HEK293T (cell line): Measurements from ENCODE around the gene SSH2.

Experiments
- CTCF ChIA-PET: fragments of 350-600 bp; formaldehyde crosslinking; extraction: SDS; loops from one replicate; lab custom pipeline; 2021; ENCODE audit warnings: antibody characterized with exemption, inconsistent platforms; lab: Yijun Ruan, JAX
- POLR2A ChIA-PET: fragments of 350-600 bp; formaldehyde crosslinking; extraction: SDS; loops from one replicate; lab custom pipeline; 2020; ENCODE audit warnings: antibody characterized with exemption, inconsistent platforms; lab: Yijun Ruan, JAX
- DNase-seq: peaks from one replicate; pipeline ENCODE4 v3.0.0; 2012; ENCODE audit warnings: mixed read lengths; ENCODE audit errors: extremely low spot score
- ARNT ChIP-seq: fragments of 450-650 bp; IDR thresholded peaks from 2 replicates; pipeline ENCODE4 v1.6.1; 2017; ENCODE audit warnings: mild to moderate bottlenecking
- BHLHE40 ChIP-seq: fragments of 450-650 bp; IDR thresholded peaks from 2 replicates; pipeline ENCODE4 v1.6.1; 2016; ENCODE audit warnings: mild to moderate bottlenecking, moderate library complexity, borderline replicate concordance
- CTBP1 ChIP-seq: fragments of 450-650 bp; IDR thresholded peaks from 2 replicates; pipeline ENCODE4 v1.6.1; 2016; ENCODE audit warnings: borderline replicate concordance
- ELF4 ChIP-seq: fragments of 450-650 bp; IDR thresholded peaks from 2 replicates; pipeline ENCODE4 v1.6.1; 2017; ENCODE audit warnings: antibody characterized with exemption
- FOXA1 ChIP-seq: fragments of 450-650 bp; IDR thresholded peaks from 2 replicates; pipeline ENCODE4 v1.6.1; 2016; ENCODE audit warnings: mild to moderate bottlenecking
- FOXK2 ChIP-seq: fragments of 450-650 bp; IDR thresholded peaks from 2 replicates; pipeline ENCODE4 v1.6.1; 2016; ENCODE audit warnings: mild to moderate bottlenecking
- FOXM1 ChIP-seq: fragments of 450-650 bp; IDR thresholded peaks from 2 replicates; pipeline ENCODE4 v1.6.1; 2017; ENCODE audit warnings: mild to moderate bottlenecking, borderline replicate concordance
- HDGF ChIP-seq: fragments of 450-650 bp; IDR thresholded peaks from 2 replicates; pipeline ENCODE4 v1.6.1; 2017; ENCODE audit warnings: antibody characterized with exemption, borderline replicate concordance
- L3MBTL2 ChIP-seq: fragments of 450-650 bp; conservative IDR thresholded peaks from 2 replicates; pipeline ENCODE4 v1.6.1; 2016; ENCODE audit warnings: mild to moderate bottlenecking
- LEF1 ChIP-seq: fragments of 450-650 bp; IDR thresholded peaks from 2 replicates; pipeline ENCODE4 v1.6.1; 2017; ENCODE audit warnings: mild to moderate bottlenecking, borderline replicate concordance
- NFRKB ChIP-seq: fragments of 450-650 bp; IDR thresholded peaks from 2 replicates; pipeline ENCODE4 v1.6.1; 2016; ENCODE audit warnings: mild to moderate bottlenecking, moderate library complexity
- SP1 ChIP-seq: fragments of 450-650 bp; IDR thresholded peaks from 2 replicates; pipeline ENCODE4 v1.6.1; 2017
- SUZ12 ChIP-seq: fragments of 450-650 bp; IDR thresholded peaks from 2 replicates; pipeline ENCODE4 v1.6.1; 2016; ENCODE audit warnings: mild to moderate bottlenecking
- TARDBP ChIP-seq: fragments of 450-650 bp; IDR thresholded peaks from 2 replicates; pipeline ENCODE4 v1.6.1; 2016
- ZNF384 ChIP-seq: fragments of 450-650 bp; IDR thresholded peaks from 2 replicates; pipeline ENCODE4 v1.6.1; 2016
- TF ChIP-seq, protein P1 (sequence below): fragments of 450-650 bp; IDR thresholded peaks from 2 replicates; pipeline ENCODE4 v1.6.1; 2016

The SSH2 gene

GRCh38 chr17:29595107-29595942, 334.7 kb downstream of the SSH2 start:
- TF ChIP-seq TARDBP (no peak), FOXK2 (no peak), NFRKB (no peak), HDGF (no peak), ZNF384 (no peak), CTBP1 (no peak), FOXA1 (no peak), FOXM1 (no peak), SUZ12 (no peak), LEF1 (no peak), ARNT (no peak), ELF4 (no peak), BHLHE40 (no peak), L3MBTL2 (no peak), SP1 (no peak)
- TF ChIP-seq, protein P1, sequence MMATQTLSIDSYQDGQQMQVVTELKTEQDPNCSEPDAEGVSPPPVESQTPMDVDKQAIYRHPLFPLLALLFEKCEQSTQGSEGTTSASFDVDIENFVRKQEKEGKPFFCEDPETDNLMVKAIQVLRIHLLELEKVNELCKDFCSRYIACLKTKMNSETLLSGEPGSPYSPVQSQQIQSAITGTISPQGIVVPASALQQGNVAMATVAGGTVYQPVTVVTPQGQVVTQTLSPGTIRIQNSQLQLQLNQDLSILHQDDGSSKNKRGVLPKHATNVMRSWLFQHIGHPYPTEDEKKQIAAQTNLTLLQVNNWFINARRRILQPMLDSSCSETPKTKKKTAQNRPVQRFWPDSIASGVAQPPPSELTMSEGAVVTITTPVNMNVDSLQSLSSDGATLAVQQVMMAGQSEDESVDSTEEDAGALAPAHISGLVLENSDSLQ, result no peak
- CTCF ChIA-PET, result interaction anchor here (1.0 to 1.2 kb wide), 2 partner anchors 14 to 25 kb away, joined by 3 to 4 read pairs; no protein-coding TSS in a partner anchor
- no peak for DNase-seq
- POLR2A ChIA-PET, result interaction anchor here (1.0 kb wide), 1 partner anchor 29 kb away, joined by 4 read pairs; no protein-coding TSS in a partner anchor

DNA sequence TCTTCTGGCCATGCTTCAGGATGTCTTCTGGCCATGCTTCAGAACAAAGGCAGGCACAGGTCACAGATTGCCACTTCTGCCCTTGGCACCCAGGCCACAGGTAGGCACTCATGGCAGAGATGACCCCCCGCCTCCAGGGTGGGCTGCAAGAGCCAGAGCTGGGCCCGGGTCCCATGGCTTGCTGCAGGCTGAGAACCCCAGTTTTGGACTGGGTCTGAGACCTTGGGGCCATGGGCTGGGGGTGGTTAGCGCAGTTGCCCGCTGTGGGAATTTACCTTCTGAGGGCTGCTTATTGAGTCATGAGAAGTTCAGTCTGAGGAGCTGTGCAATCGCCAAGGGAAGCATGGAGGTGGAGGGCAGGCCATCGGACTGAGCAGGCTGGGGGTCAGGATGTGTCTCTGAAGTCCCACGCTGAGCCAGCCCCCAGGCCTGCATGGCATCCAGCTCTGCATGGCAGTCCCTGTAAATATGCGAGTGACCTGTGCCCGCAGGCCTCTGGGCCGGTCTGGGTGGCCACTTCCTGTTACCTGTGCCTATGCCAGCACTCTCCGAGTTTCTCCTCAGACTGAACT, 335.4 kb downstream of the SSH2 start:
- no peak for TF ChIP-seq ZNF384
- no peak for TF ChIP-seq FOXK2
- TF ChIP-seq LEF1, result no peak
- no peak for TF ChIP-seq TARDBP
- TF ChIP-seq NFRKB, result no peak
- CTCF ChIA-PET, result interaction anchor here (0.6 to 1.2 kb wide), 4 partner anchors 26 to 375 kb away, joined by 3 to 4 read pairs (median 4); partner anchors contain the start of gene CORO6
- no peak for DNase-seq
- POLR2A ChIA-PET, result interaction anchor here (0.9 to 1.1 kb wide), 2 partner anchors 14 to 225 kb away, joined by 3 to 5 read pairs; no protein-coding TSS in a partner anchor

DNA sequence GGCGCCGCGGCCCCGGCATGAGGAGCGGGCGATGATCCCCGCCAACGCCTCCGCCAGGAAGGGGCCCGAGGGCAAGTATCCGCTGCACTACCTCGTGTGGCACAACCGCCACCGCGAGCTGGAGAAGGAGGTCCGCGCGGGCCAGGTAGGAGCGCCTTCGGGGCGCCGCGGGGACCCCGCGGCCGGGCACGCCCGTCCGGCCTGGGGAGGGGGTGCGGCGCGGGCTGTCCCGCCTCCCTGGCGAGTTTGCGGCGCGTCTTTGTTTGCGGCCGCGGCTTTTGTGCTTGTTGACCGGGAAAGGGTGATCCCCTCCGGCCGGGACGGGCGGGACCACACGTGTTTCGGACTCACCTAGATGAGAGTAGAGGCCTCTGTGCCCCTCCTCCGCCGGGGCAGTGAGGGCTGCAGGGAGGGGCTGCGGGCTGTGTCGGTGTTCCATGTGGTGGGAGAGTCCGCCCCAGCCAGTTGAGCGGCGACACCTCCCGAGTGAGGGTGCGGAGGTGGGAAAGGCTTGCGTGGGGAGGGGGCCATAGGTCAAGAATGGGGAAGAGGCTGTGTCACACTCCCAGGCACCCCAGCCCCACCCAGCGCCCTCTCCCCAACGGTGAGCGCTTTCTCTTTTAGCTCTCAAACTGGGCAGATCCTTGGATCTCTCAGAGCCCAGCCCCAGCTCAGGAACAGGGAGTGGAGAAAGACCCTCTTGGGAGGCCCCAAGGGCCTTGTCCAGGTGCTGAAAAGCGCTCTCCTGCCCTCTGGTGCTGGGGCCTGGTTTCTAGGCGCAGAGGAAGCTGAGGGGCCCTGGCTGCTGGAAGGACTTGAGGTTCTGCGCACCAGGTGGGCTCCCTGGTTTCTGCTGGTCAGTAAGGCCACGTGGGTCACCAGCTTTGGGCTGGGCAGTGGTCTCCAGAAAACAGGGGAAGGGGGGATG, 336.2 kb downstream of the SSH2 start:
- ChIA-PET POLR2A (interaction anchor here (0.9 to 3.0 kb wide), 7 partner anchors 12 to 224 kb away, joined by 3 to 32 read pairs (median 12); partner anchors contain the start of genes ABHD15, CORO6 and TP53I13), CTCF (interaction anchor here (0.6 to 3.0 kb wide), 9 partner anchors 13 to 374 kb away, joined by 3 to 26 read pairs (median 4); partner anchors contain the start of gene CORO6)
- no peak for DNase-seq
- TF ChIP-seq CTBP1, result no peak
- no peak for TF ChIP-seq HDGF
- TF ChIP-seq TARDBP, result no peak
- TF ChIP-seq FOXM1, result no peak
- no peak for TF ChIP-seq FOXK2
- TF ChIP-seq ZNF384, result no peak
- no peak for TF ChIP-seq NFRKB
- no peak for TF ChIP-seq L3MBTL2
- no peak for TF ChIP-seq BHLHE40
- no peak for TF ChIP-seq LEF1

DNA sequence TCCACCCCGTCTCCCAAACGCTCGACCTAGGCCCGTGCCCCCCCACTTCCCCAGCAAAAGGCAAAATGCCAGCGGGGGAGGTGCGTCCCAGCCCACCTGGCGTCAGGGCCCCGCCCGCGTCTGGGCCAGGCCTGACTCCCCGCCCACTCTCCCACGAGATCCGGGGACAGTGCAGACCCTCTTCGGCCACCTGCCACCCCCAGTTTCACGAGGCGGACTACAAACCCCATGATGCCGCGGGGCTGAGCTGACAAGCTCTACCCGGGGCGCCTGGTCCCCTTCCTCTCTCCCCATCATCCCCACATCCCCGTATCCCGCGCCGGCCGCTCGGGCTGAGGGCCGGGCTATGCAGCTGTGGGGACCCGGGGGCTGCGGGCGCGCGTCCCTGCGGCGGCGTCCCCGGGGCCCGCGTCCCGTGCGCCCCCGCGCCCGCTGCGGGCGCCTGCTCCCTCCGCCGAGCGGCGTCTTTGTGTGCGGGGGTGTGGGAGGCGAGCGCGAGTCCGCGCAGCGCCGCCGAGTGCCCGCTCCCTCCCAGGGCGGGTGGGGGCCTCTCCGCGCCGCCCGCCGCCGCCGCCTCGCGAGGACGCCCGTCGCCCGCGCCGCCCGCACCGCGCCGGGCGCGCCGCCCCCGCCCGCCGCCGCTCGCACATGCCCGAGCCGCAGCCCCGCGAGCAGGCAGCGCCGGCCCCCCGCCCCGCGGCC, 337.0 kb downstream of the SSH2 start, which contains the start of gene ANKRD13B:
Gene ANKRD13B, plus strand, starts transcription at position 283 of the 702 bp plus-strand sequence. CDS start 490 bp downstream, outside the sequence.
- no peak for TF ChIP-seq TARDBP
- 0 out of 2 replicates have a peak, but pooled peaks have one; percentile 33 for TF ChIP-seq FOXM1
- no peak for DNase-seq
- POLR2A ChIA-PET, result interaction anchor here (0.8 to 3.0 kb wide), 14 partner anchors 8 to 500 kb away, joined by 3 to 32 read pairs (median 6); partner anchors contain the start of genes ABHD15, CORO6 and TP53I13
- CTCF ChIA-PET, result interaction anchor here (0.7 to 3.0 kb wide), 11 partner anchors 12 to 493 kb away, joined by 3 to 26 read pairs (median 4); no protein-coding TSS in a partner anchor

GRCh38 chr17:29591737-29592608, 338.1 kb downstream of the SSH2 start:
- DNase-seq, result peak; percentile 83
- CTCF ChIA-PET, result interaction anchor here (0.5 to 3.0 kb wide), 19 partner anchors 11 to 494 kb away, joined by 3 to 26 read pairs (median 4); partner anchors contain the start of genes ABHD15 and CORO6
- POLR2A ChIA-PET, result interaction anchor here (0.7 to 3.0 kb wide), 19 partner anchors 8 to 501 kb away, joined by 3 to 32 read pairs (median 5); partner anchors contain the start of genes ABHD15, CORO6, SSH2 and TP53I13
- no peak for TF ChIP-seq NFRKB
- no peak for TF ChIP-seq SP1
- TF ChIP-seq LEF1, result no peak
- no peak for TF ChIP-seq TARDBP
- no peak; the same call in 1 of the 2 replicates for TF ChIP-seq CTBP1
- no peak for TF ChIP-seq ELF4
- no peak for TF ChIP-seq SUZ12
- no peak for TF ChIP-seq ARNT
